Measurements from ENCODE around the gene MYEOV. TPM values are rescaled to one million over a fixed set of nuclear protein-coding genes. Genes with fewer than 3 reads are reported as not detected.

MYEOV gene
- total and polyA plus RNA-seq, 10 of the 15 experiments (the other 5 are each of a cell fraction or from before 2014, with no cell fraction given): 0.05 to 0.40 (median 0.26) TPM; not detected in 3

DNA sequence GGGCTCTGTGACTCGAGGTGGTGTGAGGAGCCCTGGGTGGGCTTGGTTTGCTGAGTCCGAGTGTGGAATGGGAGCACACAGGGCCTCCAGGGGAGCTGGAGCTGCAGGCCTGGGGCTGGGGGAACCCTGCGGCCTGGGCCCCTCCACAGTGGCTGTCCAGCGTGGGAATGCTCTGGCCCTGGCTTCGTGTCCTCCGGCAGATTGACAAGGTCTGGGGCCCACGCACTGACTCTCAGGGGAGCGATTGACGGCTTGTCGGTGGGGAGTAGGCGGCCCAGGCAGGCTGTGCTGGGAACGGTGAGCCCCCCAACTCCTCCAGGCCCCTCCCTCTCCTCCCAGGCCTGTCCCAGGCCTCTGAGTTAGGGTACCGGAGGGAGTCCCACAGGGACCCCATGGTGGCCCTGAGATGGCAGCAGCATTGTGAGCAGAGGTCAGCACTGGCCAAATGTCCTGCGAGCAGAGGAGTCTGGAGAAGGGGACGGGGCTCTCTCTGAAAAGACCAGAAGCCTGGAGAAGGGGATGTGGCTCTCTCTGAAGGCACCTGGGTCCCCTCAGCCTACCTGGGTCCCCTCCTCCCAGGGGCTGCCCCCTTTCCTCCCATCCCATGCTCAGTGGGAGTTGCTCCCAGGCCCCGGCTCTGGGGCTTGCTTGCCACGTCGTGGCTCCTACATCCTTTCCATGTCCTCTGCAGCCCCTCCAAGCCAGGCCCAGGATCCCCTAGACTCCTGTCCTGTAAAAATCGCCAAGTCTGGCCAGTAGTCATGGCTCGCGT lies 23.8 kb upstream of the MYEOV start:
- Histone ChIP-seq H3K9me3 (replicated peaks; ENCODE audit: control insufficient read depth, insufficient read depth, low read length) (no peaks in the 10 kb centered on the region), H3K4me2 (ENCODE audit: control insufficient read depth, insufficient read depth) (no peak overlapping the region), H2AFZ (ENCODE audit: control insufficient read depth, low read depth, low read length) (no peak overlapping the region), H3K4me1 (ENCODE audit: control insufficient read depth, insufficient read depth, low read length) (no peaks in the 10 kb centered on the region), H3K27me3 (replicated peaks in 1 of 2; ENCODE audit: control insufficient read depth in 2 of 2, insufficient read depth in 2 of 2, low read length in 1 of 2) (no peaks in the 10 kb centered on the region; a peak in 1 of 4 replicates), H3K36me3 (ENCODE audit: control insufficient read depth in 2 of 2, insufficient read depth in 2 of 2, low read length in 1 of 2) (no peaks in the 10 kb centered on the region), H3K9ac (ENCODE audit: control insufficient read depth, insufficient read depth, low read length) (no peak overlapping the region), H3K27ac (ENCODE audit: control insufficient read depth, insufficient read depth) (no peak overlapping the region), H4K20me1 (ENCODE audit: control insufficient read depth, insufficient read depth) (no peaks in the 10 kb centered on the region), H3K4me3 (no peak overlapping the region), H3K79me2 (ENCODE audit: control insufficient read depth, insufficient read depth, low read length) (no peaks in the 10 kb centered on the region)
- ChIA-PET RAD21 (ENCODE audit: unreplicated experiment) (interaction anchor here (1.7 kb wide), 1 partner anchor 13 kb away, joined by 4 read pairs; no protein-coding TSS in a partner anchor), CTCF (interaction anchor here (0.6 kb wide), 1 partner anchor 366 kb away, joined by 3 read pairs; no protein-coding TSS in a partner anchor), SMC1A (ENCODE audit: uncharacterized antibody, unreplicated experiment) (interaction anchor here (0.9 to 3.4 kb wide), 4 partner anchors 8 to 23 kb away, joined by 3 to 15 read pairs (median 5); no protein-coding TSS in a partner anchor), POLR2A (no interaction called here)
- TF ChIP-seq SREBF2 (IDR thresholded peaks at IDR 0.05; ENCODE audit: low read length): no peak
- no peak for TF ChIP-seq POLR2AphosphoS2 (IDR thresholded peaks at IDR 0.05; ENCODE audit: low read depth, low read length)
- no peak for TF ChIP-seq RCOR1 (conservative IDR thresholded peaks at IDR 0.05; ENCODE audit: low read depth, low read length)
- TF ChIP-seq RFX5 (IDR thresholded peaks at IDR 0.05; ENCODE audit: low read depth, low read length): no peak
- in situ Hi-C loops (cut with MboI): no loop called here
- intact Hi-C loops (cut with micrococcal nuclease; ENCODE audit: unreplicated experiment): no loop called here
- WGBS (ENCODE audit: insufficient coverage, insufficient replicate concordance, low lambda C conversion rate, missing lambda C conversion rate): 71% methylated on average over 21 of the region's 21 CpGs
- FAIRE-seq (no peak), ATAC-seq (no peak), DNase-seq (ENCODE audit: low read depth, low spot score) (no peak)
- no TSS peak for BruUV-seq (replicated peaks)

DNA sequence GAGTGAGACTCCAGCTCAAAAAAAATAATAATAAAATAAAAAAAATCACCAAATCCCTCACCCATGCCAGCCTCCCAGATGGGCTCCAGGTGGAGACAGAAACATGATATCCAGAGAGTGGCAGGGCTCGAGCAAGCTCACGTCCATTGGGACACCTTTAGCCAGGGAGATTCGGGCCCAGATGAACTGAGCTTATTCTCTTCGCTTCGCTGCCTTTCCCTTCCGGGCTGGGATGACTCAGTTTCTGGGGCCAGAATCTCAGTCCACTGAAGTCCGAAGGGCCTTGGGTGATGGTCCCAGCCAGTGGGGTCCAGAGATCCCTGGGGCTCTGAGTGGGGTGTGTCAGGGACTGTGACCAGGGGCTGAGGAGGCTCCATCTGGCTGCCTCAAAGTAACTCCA lies 23.0 kb upstream of the MYEOV start:
- RAD21 ChIA-PET (ENCODE audit: unreplicated experiment): interaction anchor here (0.9 to 1.7 kb wide), 3 partner anchors 13 to 169 kb away, joined by 3 to 4 read pairs (median 4); no protein-coding TSS in a partner anchor
- in situ Hi-C loops (cut with MboI): no loop called here

More for the DNA sequence above, 23.0 kb upstream of the MYEOV start:
- ChIA-PET POLR2A (interaction anchor here (1.1 kb wide), 1 partner anchor 26 kb away, joined by 3 read pairs; no protein-coding TSS in a partner anchor), SMC1A (ENCODE audit: uncharacterized antibody, unreplicated experiment) (interaction anchor here (0.9 to 3.4 kb wide), 6 partner anchors 9 to 22 kb away, joined by 3 to 15 read pairs (median 4); no protein-coding TSS in a partner anchor), CTCF (interaction anchor here (1.0 kb wide), 2 partner anchors 60 to 139 kb away, joined by 3 read pairs; no protein-coding TSS in a partner anchor)
- no peaks in the 10 kb centered on the region for H3K79me2 ChIP-seq (ENCODE audit: control insufficient read depth, insufficient read depth, low read length)
- H2AFZ ChIP-seq (ENCODE audit: control insufficient read depth, low read depth, low read length): no peak overlapping the region
- peak; percentile 46 for ATAC-seq
- no peak overlapping the region for H3K4me2 ChIP-seq (ENCODE audit: control insufficient read depth, insufficient read depth)
- no peaks in the 10 kb centered on the region; a peak in 1 of 4 replicates for H3K27me3 ChIP-seq (replicated peaks in 1 of 2; ENCODE audit: control insufficient read depth in 2 of 2, insufficient read depth in 2 of 2, low read length in 1 of 2)
- intact Hi-C loops (cut with micrococcal nuclease; ENCODE audit: unreplicated experiment): no loop called here
- no peak overlapping the region for H3K9ac ChIP-seq (ENCODE audit: control insufficient read depth, insufficient read depth, low read length)
- H3K4me1 ChIP-seq (ENCODE audit: control insufficient read depth, insufficient read depth, low read length): no peaks in the 10 kb centered on the region
- H3K4me3 ChIP-seq: no peak overlapping the region
- no TSS peak for BruUV-seq (replicated peaks)
- DNase-seq (ENCODE audit: low read depth, low spot score): no peak
- no peaks in the 10 kb centered on the region for H3K36me3 ChIP-seq (ENCODE audit: control insufficient read depth in 2 of 2, insufficient read depth in 2 of 2, low read length in 1 of 2)
- H3K27ac ChIP-seq (ENCODE audit: control insufficient read depth, insufficient read depth): no peak overlapping the region
- peaks cover under 1% of the 10 kb centered on the region; the same call in 1 of the 3 replicates for H3K9me3 ChIP-seq (replicated peaks; ENCODE audit: control insufficient read depth, insufficient read depth, low read length)
- FAIRE-seq: no peak
- WGBS (ENCODE audit: insufficient coverage, insufficient replicate concordance, low lambda C conversion rate, missing lambda C conversion rate): 46% methylated on average over 7 of the region's 7 CpGs
- H4K20me1 ChIP-seq (ENCODE audit: control insufficient read depth, insufficient read depth): no peaks in the 10 kb centered on the region
- no peak for TF ChIP-seq YY1 (IDR thresholded peaks at IDR 0.05; ENCODE audit: low read depth, low read length)
- TF ChIP-seq PAX5 (IDR thresholded peaks at IDR 0.05; ENCODE audit: borderline replicate concordance, low read depth, low read length): peak; percentile 59; the same call in 1 of the 2 replicates
